Measurements from ENCODE around the gene DNAH6. TPM values are rescaled to one million over a fixed set of nuclear protein-coding genes. Genes with fewer than 3 reads are reported as not detected.

Gene DNAH6
- total RNA-seq, 1 experiment from 2014 or later, result not detected

- no peak overlapping the region for H3K4me2 ChIP-seq (ENCODE audit: low read length)
- H3K27ac ChIP-seq (ENCODE audit: low read length), result no peak overlapping the region
- H3F3A ChIP-seq (ENCODE audit: low read length, unreplicated experiment), result no peaks in the 10 kb centered on the region
- intact Hi-C loops (cut with micrococcal nuclease), result no loop called here
- DNase-seq, result no peak
- no peaks in the 10 kb centered on the region for H4K20me1 ChIP-seq (ENCODE audit: low read length)
- H3K79me2 ChIP-seq (ENCODE audit: low read length), result no peaks in the 10 kb centered on the region
- POLR2A ChIA-PET (ENCODE audit: unreplicated experiment), result no interaction called here
- no peaks in the 10 kb centered on the region for H3K9me3 ChIP-seq (ENCODE audit: low read length)
- no peak overlapping the region for H3K4me3 ChIP-seq (ENCODE audit: low read length)
- H3K9ac ChIP-seq (ENCODE audit: low read length), result no peak overlapping the region
- no peak for TF ChIP-seq CTCF (conservative IDR thresholded peaks at IDR 0.05; ENCODE audit: low read depth, low read length)
- no peak for TF ChIP-seq EZH2 (IDR thresholded peaks at IDR 0.05; ENCODE audit: low read length, unreplicated experiment)
- no peak for TF ChIP-seq EZH2phosphoT487 (IDR thresholded peaks at IDR 0.05; ENCODE audit: borderline replicate concordance, low read length)
- no peak overlapping the region for H2AFZ ChIP-seq (ENCODE audit: low read length)
- ATAC-seq, result no peak
- no peaks in the 10 kb centered on the region for H3K36me3 ChIP-seq (ENCODE audit: low read depth, low read length)
- H3K9me2 ChIP-seq (replicated peaks; ENCODE audit: low read length), result no peaks in the 10 kb centered on the region
- H3K27me3 ChIP-seq (ENCODE audit: low read length), result peaks cover 17% of the 10 kb centered on the region; the same call in 1 of the 2 replicates
- CTCF ChIA-PET, result no interaction called here
- no peaks in the 10 kb centered on the region for H3K4me1 ChIP-seq (ENCODE audit: insufficient read depth, low read length)
- no TSS peak for BruUV-seq (replicated peaks)
Observed at GRCh38 chr2:84827978-84828575, 311.8 kb downstream of the DNAH6 start.

- H3K4me3 ChIP-seq (ENCODE audit: low read length), result no peak overlapping the region
- no peaks in the 10 kb centered on the region for H3K36me3 ChIP-seq (ENCODE audit: low read depth, low read length)
- no peak overlapping the region for H3K9ac ChIP-seq (ENCODE audit: low read length)
- ATAC-seq (no peak), DNase-seq (no peak)
- no peaks in the 10 kb centered on the region for H3K79me2 ChIP-seq (ENCODE audit: low read length)
- ChIA-PET POLR2A (ENCODE audit: unreplicated experiment) (no interaction called here), CTCF (no interaction called here)
- no peaks in the 10 kb centered on the region for H4K20me1 ChIP-seq (ENCODE audit: low read length)
- TF ChIP-seq EZH2 (IDR thresholded peaks at IDR 0.05; ENCODE audit: low read length, unreplicated experiment) (no peak), CTCF (conservative IDR thresholded peaks at IDR 0.05; ENCODE audit: low read depth, low read length) (no peak), EZH2phosphoT487 (IDR thresholded peaks at IDR 0.05; ENCODE audit: borderline replicate concordance, low read length) (no peak)
- no peaks in the 10 kb centered on the region for H3K9me2 ChIP-seq (replicated peaks; ENCODE audit: low read length)
- BruUV-seq (replicated peaks), result no TSS peak
- no peaks in the 10 kb centered on the region for H3K9me3 ChIP-seq (ENCODE audit: low read length)
- intact Hi-C loops (cut with micrococcal nuclease), result no loop called here
- H3F3A ChIP-seq (ENCODE audit: low read length, unreplicated experiment), result no peaks in the 10 kb centered on the region
- H3K4me1 ChIP-seq (ENCODE audit: insufficient read depth, low read length), result no peaks in the 10 kb centered on the region
- H2AFZ ChIP-seq (ENCODE audit: low read length), result no peak overlapping the region
- no peak overlapping the region for H3K27ac ChIP-seq (ENCODE audit: low read length)
- H3K27me3 ChIP-seq (ENCODE audit: low read length), result peaks cover 10% of the 10 kb centered on the region; the same call in 1 of the 2 replicates
- no peak overlapping the region for H3K4me2 ChIP-seq (ENCODE audit: low read length)
Observed at GRCh38 chr2:84829693-84830092, 313.4 kb downstream of the DNAH6 start.

GRCh38 chr2:84830095-84830494, 313.8 kb downstream of the DNAH6 start:
- no peak overlapping the region for H3K4me3 ChIP-seq (ENCODE audit: low read length)
- H3K9ac ChIP-seq (ENCODE audit: low read length), result no peak overlapping the region
- POLR2A ChIA-PET (ENCODE audit: unreplicated experiment), result no interaction called here
- H3K9me3 ChIP-seq (ENCODE audit: low read length), result no peaks in the 10 kb centered on the region
- no peak overlapping the region for H3K27ac ChIP-seq (ENCODE audit: low read length)
- no peaks in the 10 kb centered on the region for H3K36me3 ChIP-seq (ENCODE audit: low read depth, low read length)
- H3F3A ChIP-seq (ENCODE audit: low read length, unreplicated experiment), result no peaks in the 10 kb centered on the region
- H2AFZ ChIP-seq (ENCODE audit: low read length), result no peak overlapping the region
- no peaks in the 10 kb centered on the region for H4K20me1 ChIP-seq (ENCODE audit: low read length)
- DNase-seq (no peak), ATAC-seq (no peak; the same call in 1 of the 2 replicates)
- H3K27me3 ChIP-seq (ENCODE audit: low read length), result peaks cover 6% of the 10 kb centered on the region; the same call in 1 of the 2 replicates
- CTCF ChIA-PET, result no interaction called here
- no peaks in the 10 kb centered on the region for H3K79me2 ChIP-seq (ENCODE audit: low read length)
- H3K9me2 ChIP-seq (replicated peaks; ENCODE audit: low read length), result no peaks in the 10 kb centered on the region
- H3K4me2 ChIP-seq (ENCODE audit: low read length), result no peak overlapping the region
- intact Hi-C loops (cut with micrococcal nuclease), result no loop called here
- BruUV-seq (replicated peaks), result no TSS peak
- no peaks in the 10 kb centered on the region for H3K4me1 ChIP-seq (ENCODE audit: insufficient read depth, low read length)
- TF ChIP-seq EZH2phosphoT487 (IDR thresholded peaks at IDR 0.05; ENCODE audit: borderline replicate concordance, low read length) (no peak), EZH2 (IDR thresholded peaks at IDR 0.05; ENCODE audit: low read length, unreplicated experiment) (no peak), CTCF (conservative IDR thresholded peaks at IDR 0.05; ENCODE audit: low read depth, low read length) (no peak)
